Ovary (tissue), 3 donors: ENCODE results near the gene PRAME.

ENCODE experiments used
- EP300 ChIP-seq: sonication (generic); formaldehyde crosslinking; IDR thresholded peaks from one replicate; pipeline ENCODE4 v1.6.1; 2017; ENCODE audit warnings: antibody characterized with exemption
- POLR2A ChIP-seq: fragments of 450-650 bp; IDR thresholded peaks from one replicate; pipeline ENCODE4 v1.6.1; 2017; ENCODE audit warnings: antibody characterized with exemption, mild to moderate bottlenecking, moderate library complexity
- TF ChIP-seq, protein P1 (sequence below), 3 donors: fragments of 450-650 bp in 2 of 3; fragments of 200-600 bp in 1 of 3; IDR thresholded peaks; one replicate each; pipeline versions ENCODE4 v1.5.1 to v1.8.0; 2016 to 2022; ENCODE audit warnings: antibody characterized with exemption in 3 of 3, mild to moderate bottlenecking in 1 of 3
- donor health status: DM: no; HTN: no; CAD: no.

DNA sequence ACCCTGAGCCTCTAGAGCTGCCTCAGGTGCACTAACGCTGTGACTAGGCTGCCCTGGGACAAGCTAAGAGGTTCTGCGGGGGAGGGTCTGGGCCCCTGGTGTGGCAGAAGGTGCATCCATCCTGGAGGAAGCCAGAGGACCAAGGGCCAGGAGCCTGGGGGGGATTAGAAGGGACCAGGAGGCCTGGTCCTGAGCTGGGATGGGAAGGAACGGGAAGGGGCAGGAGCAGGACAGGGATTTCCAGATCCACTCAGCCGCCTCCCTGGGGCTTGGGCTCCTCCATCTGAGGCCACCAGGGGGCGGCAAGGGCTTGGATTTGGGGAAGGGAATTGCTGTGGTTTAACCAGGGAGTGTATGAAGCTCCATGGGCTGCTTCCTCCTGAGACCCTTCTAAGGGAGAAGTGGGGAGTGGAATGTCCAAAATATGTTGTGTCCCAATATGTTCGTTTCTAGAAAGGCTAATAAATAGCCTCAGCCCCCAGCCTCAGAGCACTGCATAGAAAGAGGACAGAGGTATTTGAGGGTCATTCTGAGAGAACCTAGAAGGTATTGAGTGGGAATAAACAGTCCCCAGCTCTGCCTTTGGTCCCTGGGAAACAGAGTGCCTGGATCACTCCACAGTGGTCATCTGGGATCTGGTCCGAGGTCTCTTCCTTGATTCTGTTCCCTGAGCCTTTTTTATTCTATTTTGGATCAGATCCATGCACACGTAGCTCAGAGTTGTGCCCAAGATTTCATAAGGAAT lies 17.4 kb upstream of the PRAME start:
- TF ChIP-seq, protein P1, sequence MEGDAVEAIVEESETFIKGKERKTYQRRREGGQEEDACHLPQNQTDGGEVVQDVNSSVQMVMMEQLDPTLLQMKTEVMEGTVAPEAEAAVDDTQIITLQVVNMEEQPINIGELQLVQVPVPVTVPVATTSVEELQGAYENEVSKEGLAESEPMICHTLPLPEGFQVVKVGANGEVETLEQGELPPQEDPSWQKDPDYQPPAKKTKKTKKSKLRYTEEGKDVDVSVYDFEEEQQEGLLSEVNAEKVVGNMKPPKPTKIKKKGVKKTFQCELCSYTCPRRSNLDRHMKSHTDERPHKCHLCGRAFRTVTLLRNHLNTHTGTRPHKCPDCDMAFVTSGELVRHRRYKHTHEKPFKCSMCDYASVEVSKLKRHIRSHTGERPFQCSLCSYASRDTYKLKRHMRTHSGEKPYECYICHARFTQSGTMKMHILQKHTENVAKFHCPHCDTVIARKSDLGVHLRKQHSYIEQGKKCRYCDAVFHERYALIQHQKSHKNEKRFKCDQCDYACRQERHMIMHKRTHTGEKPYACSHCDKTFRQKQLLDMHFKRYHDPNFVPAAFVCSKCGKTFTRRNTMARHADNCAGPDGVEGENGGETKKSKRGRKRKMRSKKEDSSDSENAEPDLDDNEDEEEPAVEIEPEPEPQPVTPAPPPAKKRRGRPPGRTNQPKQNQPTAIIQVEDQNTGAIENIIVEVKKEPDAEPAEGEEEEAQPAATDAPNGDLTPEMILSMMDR (IDR thresholded peaks at IDR 0.05) = no peak
- TF ChIP-seq POLR2A (no peak), EP300 (no peak)
